Endothelial cell (in vitro differentiated cells): ENCODE measurements around the gene NBAS. TPM values are rescaled to one million over a fixed set of nuclear protein-coding genes. Genes with fewer than 3 reads are reported as not detected.

Experiments
- DNase-seq: peaks from one replicate; pipeline ENCODE4 v3.0.0; 2021; ENCODE audit warnings: low spot score
- H3K27ac Mint-ChIP-seq: one replicate; pipeline ENCODE4 v1.8.0; 2021; ENCODE audit warnings: mixed read lengths, inconsistent platforms; ENCODE audit not compliant: unreplicated experiment
- H3K27me3 Mint-ChIP-seq: one replicate; pipeline ENCODE4 v1.8.0; 2021; ENCODE audit warnings: mild to moderate bottlenecking, moderate library complexity, mixed read lengths, inconsistent platforms; ENCODE audit not compliant: unreplicated experiment
- H3K36me3 Mint-ChIP-seq: one replicate; pipeline ENCODE4 v1.8.0; 2021; ENCODE audit warnings: mild to moderate bottlenecking, low read depth, mixed read lengths, inconsistent platforms; ENCODE audit not compliant: unreplicated experiment
- H3K4me1 Mint-ChIP-seq: one replicate; pipeline ENCODE4 v1.8.0; 2021; ENCODE audit warnings: mild to moderate bottlenecking, mixed read lengths, inconsistent platforms; ENCODE audit not compliant: unreplicated experiment
- H3K4me3 Mint-ChIP-seq: one replicate; pipeline ENCODE4 v1.8.0; 2021; ENCODE audit warnings: mild to moderate bottlenecking, mixed read lengths, inconsistent platforms; ENCODE audit not compliant: unreplicated experiment
- H3K9me3 Mint-ChIP-seq: one replicate; pipeline ENCODE4 v1.8.0; 2021; ENCODE audit warnings: mixed read lengths, inconsistent platforms; ENCODE audit not compliant: unreplicated experiment
- CTCF ChIP-seq: fragments of 200-600 bp; sonication (generic); IDR thresholded peaks from one replicate; pipeline ENCODE4 v1.5.0; 2021; ENCODE audit warnings: antibody characterized with exemption; ENCODE audit not compliant: unreplicated experiment
- total RNA-seq: library from RNA; stranded (reverse); fragmentation: NEBNext Ultra II Directional; extraction: Animal tissue kit (Norgen Biotek cat#: 25700); gene quantifications from one replicate; pipeline ENCODE4 v1.2.1, GENCODE V29; 2021; ENCODE audit not compliant: unreplicated experiment

The NBAS gene
- total RNA-seq, 1 donor from 2014 or later, result 52.8 TPM

DNA sequence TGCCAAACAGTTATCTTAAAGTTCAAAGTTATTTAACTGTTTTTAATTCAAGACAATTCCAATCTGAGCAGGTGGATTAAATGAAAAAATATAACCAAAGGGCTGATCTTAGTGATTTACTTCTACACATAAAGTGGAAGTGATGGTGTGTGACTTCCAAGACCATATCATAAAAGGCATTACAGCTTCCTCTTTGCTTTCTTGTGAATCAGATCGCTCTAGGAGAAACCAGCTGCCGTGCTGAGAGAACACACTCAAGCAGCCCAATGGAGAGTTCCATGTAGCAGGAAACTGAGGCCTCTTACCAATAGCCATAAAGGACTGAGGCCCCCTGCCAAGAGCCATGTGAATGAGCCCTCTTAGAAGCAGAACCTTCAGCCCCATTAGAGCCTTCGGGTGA is 197.4 kb downstream of the NBAS start:
- peaks cover 17% of the 10 kb centered on the region for H3K36me3 Mint-ChIP-seq
- no peak for DNase-seq
- H3K27me3 Mint-ChIP-seq, result no peaks in the 10 kb centered on the region
- no peak overlapping the region for H3K4me3 Mint-ChIP-seq
- no peaks in the 10 kb centered on the region for H3K9me3 Mint-ChIP-seq
- no peaks in the 10 kb centered on the region for H3K4me1 Mint-ChIP-seq
- no peak overlapping the region for H3K27ac Mint-ChIP-seq
- no peak for TF ChIP-seq CTCF

GRCh38 chr2:15363142-15363541 is 198.0 kb downstream of the NBAS start:
- no peak overlapping the region for H3K4me3 Mint-ChIP-seq
- no peak overlapping the region for H3K27ac Mint-ChIP-seq
- H3K9me3 Mint-ChIP-seq, result no peaks in the 10 kb centered on the region
- TF ChIP-seq CTCF, result no peak
- H3K4me1 Mint-ChIP-seq, result no peaks in the 10 kb centered on the region
- H3K36me3 Mint-ChIP-seq, result peaks cover 17% of the 10 kb centered on the region
- no peak for DNase-seq
- no peaks in the 10 kb centered on the region for H3K27me3 Mint-ChIP-seq

DNA sequence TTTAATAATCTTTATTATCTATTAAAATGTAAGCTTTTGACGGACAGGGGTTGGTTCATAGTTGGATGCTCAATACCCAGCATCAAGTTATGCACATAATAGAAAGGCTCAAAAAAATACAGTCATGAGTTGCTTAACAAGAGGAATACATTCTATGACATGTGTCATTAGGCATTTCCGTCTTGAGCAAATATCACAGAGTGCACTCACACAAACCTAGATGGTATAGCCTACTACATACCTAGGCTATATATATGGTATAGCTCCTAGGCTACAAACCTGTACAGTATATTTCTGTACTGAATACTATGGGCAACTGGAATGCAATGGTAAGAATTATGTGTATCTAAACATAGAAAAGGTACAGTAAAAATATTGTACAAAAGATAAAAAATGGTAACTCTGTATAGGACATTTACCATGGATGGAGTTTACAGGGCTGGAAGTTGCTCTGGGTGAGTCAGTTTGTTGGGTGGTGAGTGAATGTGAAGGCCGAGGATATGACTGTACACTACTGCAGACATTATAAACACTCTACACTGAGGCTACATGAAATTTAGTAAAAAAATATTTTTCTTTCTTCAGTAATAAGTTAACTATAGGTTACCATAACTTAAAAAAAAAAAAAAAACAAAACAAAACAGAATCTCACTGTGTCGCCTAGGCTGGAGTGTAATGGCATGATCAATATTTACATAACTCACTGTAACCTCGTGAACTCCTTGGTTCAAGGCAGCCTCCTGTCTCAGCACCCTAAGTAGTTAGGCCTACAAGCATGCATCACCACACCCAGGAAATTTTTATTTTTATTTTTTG is 201.2 kb downstream of the NBAS start:
- no peak overlapping the region for H3K4me3 Mint-ChIP-seq
- TF ChIP-seq CTCF, result no peak
- DNase-seq, result no peak
- H3K9me3 Mint-ChIP-seq, result no peaks in the 10 kb centered on the region
- H3K27ac Mint-ChIP-seq, result no peak overlapping the region
- no peaks in the 10 kb centered on the region for H3K27me3 Mint-ChIP-seq
- H3K4me1 Mint-ChIP-seq, result peaks cover 5% of the 10 kb centered on the region
- H3K36me3 Mint-ChIP-seq, result peaks cover 29% of the 10 kb centered on the region

DNA sequence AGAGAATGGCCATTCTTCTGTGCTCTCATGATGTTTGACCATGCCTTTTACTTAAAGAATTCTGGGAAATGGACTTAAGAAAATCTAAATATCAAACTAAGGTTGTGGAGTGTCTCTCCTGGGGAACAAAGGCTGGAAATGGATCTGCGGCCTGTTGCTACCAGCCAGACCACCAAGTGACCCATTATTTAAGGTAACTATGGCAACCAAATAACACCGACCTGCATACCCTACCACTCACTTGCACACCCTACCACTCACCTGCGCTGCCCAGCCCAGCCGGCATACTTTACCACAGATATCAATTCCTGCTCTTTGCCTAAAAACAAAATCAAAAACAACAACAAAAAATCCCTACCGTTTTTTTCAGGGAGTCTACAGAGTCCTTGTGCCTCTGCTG is 203.2 kb downstream of the NBAS start:
- Mint-ChIP-seq H3K9me3 (no peaks in the 10 kb centered on the region), H3K27me3 (no peaks in the 10 kb centered on the region), H3K27ac (peak overlapping the region; percentile 93), H3K36me3 (peaks cover 23% of the 10 kb centered on the region), H3K4me3 (no peak overlapping the region), H3K4me1 (peaks cover 5% of the 10 kb centered on the region)
- no peak for DNase-seq
- TF ChIP-seq CTCF, result no peak

GRCh38 chr2:15357186-15357585 is 203.9 kb downstream of the NBAS start:
- Mint-ChIP-seq H3K4me3 (peak overlapping the region; percentile 17), H3K27me3 (peaks cover under 1% of the 10 kb centered on the region), H3K27ac (no peak overlapping the region), H3K4me1 (peaks cover 5% of the 10 kb centered on the region), H3K9me3 (no peaks in the 10 kb centered on the region), H3K36me3 (peaks cover 26% of the 10 kb centered on the region)
- DNase-seq, result no peak
- no peak for TF ChIP-seq CTCF
